Panc1 (cell line): Measurements from ENCODE around the gene SPRYD3. TPM values are rescaled to one million over a fixed set of nuclear protein-coding genes. Genes with fewer than 3 reads are reported as not detected.

Experiments used
- ATAC-seq: fragments of 200-7000 bp; cut with Tn5 transposase; 2 replicates; pipeline ENCODE4 v1.9.1; 2020; ENCODE audit warnings: mild to moderate bottlenecking, moderate library complexity
- BruUV-seq: library from RNA; stranded (reverse); fragments of 400-500 nt; replicated peaks from 2 replicates; lab custom pipeline; 2021; lab: Mats Ljungman, UMichigan
- CTCF ChIA-PET: fragments of 300-600 bp; sonication (Branson Sonifier 250); formaldehyde crosslinking; loops from one replicate; lab custom pipeline; 2022; ENCODE audit warnings: antibody characterized with exemption; lab: Charles Lee
- POLR2A ChIA-PET: fragments of 300-600 bp; sonication (Branson Sonifier 250); formaldehyde crosslinking; loops from one replicate; lab custom pipeline; 2022; ENCODE audit warnings: antibody characterized with exemption; lab: Charles Lee
- DNase-seq: peaks from one replicate; pipeline ENCODE4 v3.0.0-alpha.2; 2010; ENCODE audit warnings: low read depth, low spot score
- H3K27ac ChIP-seq: 2 replicates; pipeline ENCODE4 v1.5.1; 2011; ENCODE audit warnings: mild to moderate bottlenecking, low read length, inconsistent platforms
- H3K27me3 ChIP-seq: fragments of 200-500 bp; sonication (Bioruptor generic); 2 replicates; pipeline ENCODE4 v1.6.0; 2014; ENCODE audit warnings: low read length, inconsistent platforms; ENCODE audit not compliant: control insufficient read depth, insufficient read depth
- H3K36me3 ChIP-seq: fragments of 200-500 bp; sonication (Bioruptor generic); 2 replicates; pipeline ENCODE4 v1.5.1; 2014; ENCODE audit warnings: inconsistent platforms, mild to moderate bottlenecking, low read length, moderate library complexity; ENCODE audit not compliant: control insufficient read depth, insufficient read depth
- H3K4me1 ChIP-seq: 2 replicates; pipeline ENCODE4 v1.5.1; 2011; ENCODE audit warnings: inconsistent platforms, mild to moderate bottlenecking, low read length, moderate library complexity; ENCODE audit not compliant: control insufficient read depth, insufficient read depth
- H3K4me3 ChIP-seq, 2 experiments: 2 replicates each; pipeline ENCODE4 v1.5.1; 2011 to 2012; ENCODE audit warnings: low read depth in 2 of 2, low read length in 2 of 2, mild to moderate bottlenecking in 2 of 2, inconsistent platforms in 1 of 2, moderate library complexity in 1 of 2
- H3K9me3 ChIP-seq: fragments of 200-500 bp; sonication (Bioruptor generic); 2 replicates; pipeline ENCODE4 v1.5.1; 2014; ENCODE audit warnings: low read depth, mild to moderate bottlenecking, inconsistent platforms, low read length, moderate library complexity; ENCODE audit not compliant: control insufficient read depth, insufficient read depth
- CTCF ChIP-seq: fragments of 450-650 bp; IDR thresholded peaks from 2 replicates; pipeline ENCODE4 v1.5.1; 2017; ENCODE audit warnings: mild to moderate bottlenecking
- POLR2AphosphoS5 ChIP-seq: IDR thresholded peaks from 2 replicates; pipeline ENCODE4 v1.6.1; 2012; ENCODE audit warnings: mild to moderate bottlenecking, low read depth, low read length, moderate library complexity
- REST ChIP-seq, 2 experiments: IDR thresholded peaks; 2 replicates each; pipeline ENCODE4 v1.6.1; 2011 to 2012; ENCODE audit warnings: low read depth in 2 of 2, control low read depth in 1 of 2, low read length in 1 of 2, mild to moderate bottlenecking in 1 of 2, moderate library complexity in 1 of 2; ENCODE audit not compliant: insufficient read depth in 1 of 2
- SIN3A ChIP-seq: IDR thresholded peaks from 2 replicates; pipeline ENCODE4 v1.6.1; 2012; ENCODE audit warnings: low read depth, mild to moderate bottlenecking, low read length, moderate library complexity, borderline replicate concordance; ENCODE audit not compliant: insufficient read depth
- TCF7L2 ChIP-seq: IDR thresholded peaks from 2 replicates; pipeline ENCODE4 v1.6.1; 2011; ENCODE audit warnings: mild to moderate bottlenecking, low read depth, low read length, inconsistent platforms
- in situ Hi-C: cut with HindIII; loops from 2 replicates; pipeline ENCODE4 v1.10.0; 2016; ENCODE audit warnings: low sequenced_read_pairs, low pct_unique_long_range_greater_than_20kb
- intact Hi-C: fragments of 100-400 bp; cut with micrococcal nuclease; formaldehyde crosslinking; loops from one replicate; pipeline ENCODE4 v1.10.0; 2022; ENCODE audit not compliant: unreplicated experiment
- total RNA-seq: library from RNA; stranded (reverse); gene quantifications from one replicate; pipeline ENCODE4 v1.2.1, GENCODE V29; 2021; ENCODE audit not compliant: unreplicated experiment

SPRYD3 gene
- total RNA-seq, 1 experiment from 2014 or later, result 25.0 TPM

- intact Hi-C loops (no loop called here), in situ Hi-C loops (no loop called here)
- BruUV-seq, result no TSS peak
- Histone ChIP-seq H3K4me1 (peaks cover 53% of the 10 kb centered on the region), H3K27me3 (no peaks in the 10 kb centered on the region), H3K9me3 (no peaks in the 10 kb centered on the region), H3K4me3 (peak overlapping the region; percentile 69 to 74), H3K27ac (peak overlapping the region; percentile 93), H3K36me3 (no peaks in the 10 kb centered on the region)
- DNase-seq, result no peak
- ChIA-PET POLR2A (interaction anchor here (0.6 kb wide), 1 partner anchor 26 kb away, joined by 3 read pairs; the partner anchor contains the start of gene SPRYD3), CTCF (interaction anchor here (0.6 to 1.3 kb wide), 9 partner anchors 12 to 968 kb away, joined by 3 to 11 read pairs (median 4); partner anchors contain the start of genes AAAS and EIF4B)
- ATAC-seq, result peak; percentile 38
- TF ChIP-seq POLR2AphosphoS5, result no peak
- no peak for TF ChIP-seq REST (IDR thresholded peaks at IDR 0.05; ENCODE audit: insufficient read depth in 1 of 2, low read depth in 2 of 2, low read length in 1 of 2)
- TF ChIP-seq CTCF, result peak; percentile 80
These were observed 25.7 kb downstream of the SPRYD3 start for GRCh38 chr12:53053218-53054111.

GRCh38 chr12:53052419-53053217 lies 26.6 kb downstream of the SPRYD3 start:
- H3K27me3 ChIP-seq, result no peaks in the 10 kb centered on the region
- BruUV-seq, result no TSS peak
- DNase-seq (no peak), ATAC-seq (0 out of 2 replicates have a peak, but pooled peaks have one; percentile 13)
- TF ChIP-seq REST (IDR thresholded peaks at IDR 0.05; ENCODE audit: insufficient read depth in 1 of 2, low read depth in 2 of 2, low read length in 1 of 2) (no peak), POLR2AphosphoS5 (no peak), SIN3A (no peak), CTCF (no peak), TCF7L2 (no peak)
- H3K36me3 ChIP-seq, result no peaks in the 10 kb centered on the region
- H3K9me3 ChIP-seq, result no peaks in the 10 kb centered on the region
- H3K27ac ChIP-seq, result peak overlapping the region; percentile 93
- intact Hi-C loops, result no loop called here
- CTCF ChIA-PET, result interaction anchor here (0.6 to 0.8 kb wide), 2 partner anchors 13 to 967 kb away, joined by 3 to 4 read pairs; no protein-coding TSS in a partner anchor
- POLR2A ChIA-PET, result interaction anchor here (0.6 kb wide), 1 partner anchor 27 kb away, joined by 3 read pairs; the partner anchor contains the start of gene SPRYD3
- in situ Hi-C loops, result no loop called here
- H3K4me3 ChIP-seq, result peak overlapping the region in 1 of 2 experiments; percentile 25; a peak in 2 of 4 replicates
- peaks cover 61% of the 10 kb centered on the region for H3K4me1 ChIP-seq
